Lower lobe of right lung (tissue), 2 donors: ENCODE measurements around the gene ATL3. TPM values are rescaled to one million over a fixed set of nuclear protein-coding genes. Genes with fewer than 3 reads are reported as not detected.
A peak's percentile ranks its signal among the peaks of the same experiment; 100 is the strongest.

Experiments
- ATAC-seq, 2 donors: fragments of 200-7000 bp; cut with Tn5 transposase; one replicate each; pipeline ENCODE4 v1.9.1; 2020 to 2022; ENCODE audit warnings: mild to moderate bottlenecking in 2 of 2, moderate library complexity in 2 of 2
- DNase-seq: peaks from one replicate; pipeline ENCODE4 v3.0.0-alpha.2; 2020
- H3K27ac ChIP-seq: fragments of 200-600 bp; one replicate; pipeline ENCODE4 v1.8.0; 2022
- H3K27me3 ChIP-seq: fragments of 200-600 bp; one replicate; pipeline ENCODE4 v1.8.0; 2022; ENCODE audit warnings: low read depth
- H3K36me3 ChIP-seq: fragments of 200-600 bp; one replicate; pipeline ENCODE4 v1.8.0; 2022; ENCODE audit warnings: mild to moderate bottlenecking
- H3K4me1 ChIP-seq: fragments of 200-600 bp; one replicate; pipeline ENCODE4 v1.8.0; 2022
- H3K4me3 ChIP-seq: fragments of 200-600 bp; one replicate; pipeline ENCODE4 v1.8.0; 2022; ENCODE audit warnings: mild to moderate bottlenecking
- H3K9me3 ChIP-seq: fragments of 200-600 bp; one replicate; pipeline ENCODE4 v1.8.0; 2022
- intact Hi-C: fragments of 100-400 bp; cut with DNase I; formaldehyde crosslinking; loops from one replicate; pipeline ENCODE4 v1.11.0; 2022
- total RNA-seq: library from RNA; stranded (reverse); fragmentation: NEBNext Ultra II Directional; extraction: Animal tissue kit (Norgen Biotek cat#: 25700); gene quantifications from one replicate; pipeline ENCODE4 v1.2.1, GENCODE V29; 2021
- TF ChIP-seq, protein P1 (sequence below): fragments of 200-600 bp; IDR thresholded peaks from one replicate; pipeline ENCODE4 v1.8.0; 2022; ENCODE audit warnings: antibody characterized with exemption, mild to moderate bottlenecking
- donor health status: DM: no; HTN: yes; CAD: no; lungs with severe emphysema.

ATL3 gene
- total RNA-seq, 1 donor from 2014 or later: 72.8 TPM

- intact Hi-C loops: no loop called here
- Histone ChIP-seq H3K27me3 (no peaks in the 10 kb centered on the region), H3K4me1 (peaks cover 26% of the 10 kb centered on the region), H3K36me3 (no peaks in the 10 kb centered on the region), H3K27ac (no peak overlapping the region), H3K4me3 (no peak overlapping the region), H3K9me3 (no peaks in the 10 kb centered on the region)
- no peak for ATAC-seq
- TF ChIP-seq, protein P1, sequence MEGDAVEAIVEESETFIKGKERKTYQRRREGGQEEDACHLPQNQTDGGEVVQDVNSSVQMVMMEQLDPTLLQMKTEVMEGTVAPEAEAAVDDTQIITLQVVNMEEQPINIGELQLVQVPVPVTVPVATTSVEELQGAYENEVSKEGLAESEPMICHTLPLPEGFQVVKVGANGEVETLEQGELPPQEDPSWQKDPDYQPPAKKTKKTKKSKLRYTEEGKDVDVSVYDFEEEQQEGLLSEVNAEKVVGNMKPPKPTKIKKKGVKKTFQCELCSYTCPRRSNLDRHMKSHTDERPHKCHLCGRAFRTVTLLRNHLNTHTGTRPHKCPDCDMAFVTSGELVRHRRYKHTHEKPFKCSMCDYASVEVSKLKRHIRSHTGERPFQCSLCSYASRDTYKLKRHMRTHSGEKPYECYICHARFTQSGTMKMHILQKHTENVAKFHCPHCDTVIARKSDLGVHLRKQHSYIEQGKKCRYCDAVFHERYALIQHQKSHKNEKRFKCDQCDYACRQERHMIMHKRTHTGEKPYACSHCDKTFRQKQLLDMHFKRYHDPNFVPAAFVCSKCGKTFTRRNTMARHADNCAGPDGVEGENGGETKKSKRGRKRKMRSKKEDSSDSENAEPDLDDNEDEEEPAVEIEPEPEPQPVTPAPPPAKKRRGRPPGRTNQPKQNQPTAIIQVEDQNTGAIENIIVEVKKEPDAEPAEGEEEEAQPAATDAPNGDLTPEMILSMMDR: no peak
- DNase-seq: no peak
These were observed 54.2 kb downstream of the ATL3 start for GRCh38 chr11:63616953-63617352.

DNA sequence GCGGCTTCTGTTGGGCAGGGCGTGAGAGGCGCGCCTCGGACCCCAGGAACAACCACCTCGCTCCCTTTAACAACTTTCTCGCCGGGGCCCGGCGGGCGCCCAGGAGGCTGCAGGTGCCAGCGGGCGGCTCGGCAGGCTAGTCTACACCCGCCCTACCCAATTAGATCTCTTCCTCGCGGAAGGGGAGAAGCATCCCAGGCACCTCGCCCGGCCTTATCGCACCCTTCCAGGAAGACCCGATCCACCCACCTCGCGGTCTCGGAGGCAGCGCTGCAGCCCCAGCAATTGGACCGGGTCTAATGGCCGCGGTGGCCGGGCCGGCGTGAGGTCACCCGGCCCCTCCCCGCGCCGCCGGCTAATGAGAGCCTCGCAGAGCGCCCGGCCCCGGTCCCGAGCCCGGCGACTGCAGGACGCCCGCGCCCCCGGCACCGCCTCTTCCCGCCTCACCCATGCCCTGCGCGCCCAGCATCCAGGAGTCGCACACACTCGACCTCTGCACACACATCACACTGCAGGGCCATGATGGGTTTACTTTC is 57.0 kb downstream of the ATL3 start, which contains the start of gene PLAAT3:
Gene PLAAT3, minus strand, starts transcription at position 298 of the 536 bp plus-strand sequence. CDS start 419 bp downstream, outside the sequence.
- DNase-seq (peak; percentile 93), ATAC-seq (peak; percentile 93 to 96)
- Histone ChIP-seq H3K4me3 (peak within 1 kb of the TSS; percentile 87), H3K27ac (peak within 1 kb of the TSS; percentile 91), H3K9me3 (no peaks in the 10 kb centered on the region), H3K4me1 (peaks cover 39% of the 10 kb centered on the region), H3K27me3 (no peaks in the 10 kb centered on the region), H3K36me3 (no peaks in the 10 kb centered on the region)
- intact Hi-C loops: no loop called here
- TF ChIP-seq, protein P1: no peak

DNA sequence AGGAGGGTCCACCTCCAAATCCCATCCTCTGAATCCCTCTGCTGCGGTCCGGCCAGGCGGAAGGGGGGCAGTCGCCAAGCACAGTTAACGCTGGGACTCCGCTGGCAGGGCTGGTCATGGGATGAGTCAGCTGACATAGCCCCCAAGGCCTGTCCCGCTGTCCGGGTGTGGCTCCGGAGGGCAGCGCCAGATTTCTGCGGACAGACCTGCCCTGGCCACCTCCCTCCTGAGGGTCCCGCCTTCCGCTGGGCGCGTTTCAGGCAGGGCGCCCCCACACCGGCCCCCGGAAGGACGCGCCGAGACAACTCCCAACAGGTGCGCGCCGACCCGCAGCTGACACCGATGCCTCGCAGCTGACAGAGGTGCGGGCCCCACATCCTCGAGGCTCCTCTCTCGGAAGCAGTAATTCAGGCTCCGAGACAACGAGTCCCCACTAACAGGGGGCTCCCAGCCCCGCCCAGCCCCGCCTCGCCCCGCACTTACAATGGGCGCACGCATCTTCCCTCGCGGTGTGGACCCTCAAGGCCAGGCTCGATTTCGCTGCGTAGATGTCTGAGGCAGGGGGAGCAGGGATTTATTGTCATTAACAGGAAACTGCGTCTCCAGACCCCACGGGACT is 57.5 kb downstream of the ATL3 start:
- peak; percentile 70 for DNase-seq
- Histone ChIP-seq H3K4me1 (peaks cover 45% of the 10 kb centered on the region), H3K36me3 (no peaks in the 10 kb centered on the region), H3K4me3 (peak overlapping the region; percentile 87), H3K27ac (peak overlapping the region; percentile 91), H3K9me3 (no peaks in the 10 kb centered on the region), H3K27me3 (no peaks in the 10 kb centered on the region)
- peak; percentile 73 to 78 for ATAC-seq
- intact Hi-C loops: no loop called here
- TF ChIP-seq, protein P1: no peak

- intact Hi-C loops: no loop called here
These were observed 59.0 kb downstream of the ATL3 start for GRCh38 chr11:63612181-63612580.

DNA sequence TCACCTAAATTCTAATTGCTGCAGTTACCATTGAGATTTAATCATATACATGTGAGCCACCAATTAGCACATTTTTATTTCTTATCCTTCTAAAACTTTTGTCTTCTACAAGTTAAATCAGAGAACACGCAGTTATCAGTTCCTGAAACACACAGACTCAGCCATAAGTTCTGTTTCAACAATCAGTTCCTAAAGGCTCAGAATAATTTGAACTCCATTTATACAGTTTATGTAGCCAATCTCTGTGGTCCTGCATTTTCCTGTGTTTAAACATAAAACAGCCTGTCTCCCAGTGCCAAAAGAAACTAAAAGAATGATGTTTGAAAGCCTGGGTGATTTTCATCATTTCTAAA is 59.8 kb downstream of the ATL3 start:
- peak overlapping the region; percentile 41 for H3K27ac ChIP-seq
- no peak for ATAC-seq

More at GRCh38 chr11:63612181-63612580, 59.0 kb downstream of the ATL3 start:
- no peak overlapping the region for H3K27ac ChIP-seq
- H3K4me3 ChIP-seq: no peak overlapping the region
- no peaks in the 10 kb centered on the region for H3K27me3 ChIP-seq
- TF ChIP-seq, protein P1: no peak
- no peak for ATAC-seq
- no peaks in the 10 kb centered on the region for H3K9me3 ChIP-seq
- no peak for DNase-seq
- H3K4me1 ChIP-seq: peaks cover 50% of the 10 kb centered on the region
- H3K36me3 ChIP-seq: peaks cover under 1% of the 10 kb centered on the region

More for the DNA sequence above, 59.8 kb downstream of the ATL3 start:
- peaks cover 50% of the 10 kb centered on the region for H3K4me1 ChIP-seq
- H3K9me3 ChIP-seq: no peaks in the 10 kb centered on the region
- DNase-seq: no peak
- peaks cover 7% of the 10 kb centered on the region for H3K36me3 ChIP-seq
- no peak overlapping the region for H3K4me3 ChIP-seq
- TF ChIP-seq, protein P1: no peak
- no peaks in the 10 kb centered on the region for H3K27me3 ChIP-seq
- intact Hi-C loops: no loop called here
